GM18502 (cell line): ENCODE results near the gene ASRGL1.

Experiments
- ATAC-seq: cut with Tn5 transposase; IDR thresholded peaks from one replicate; pipeline ENCODE4 v1.9.1; 2021; ENCODE audit warnings: mild to moderate bottlenecking; ENCODE audit not compliant: unreplicated experiment, poor library complexity

Gene ASRGL1

DNA sequence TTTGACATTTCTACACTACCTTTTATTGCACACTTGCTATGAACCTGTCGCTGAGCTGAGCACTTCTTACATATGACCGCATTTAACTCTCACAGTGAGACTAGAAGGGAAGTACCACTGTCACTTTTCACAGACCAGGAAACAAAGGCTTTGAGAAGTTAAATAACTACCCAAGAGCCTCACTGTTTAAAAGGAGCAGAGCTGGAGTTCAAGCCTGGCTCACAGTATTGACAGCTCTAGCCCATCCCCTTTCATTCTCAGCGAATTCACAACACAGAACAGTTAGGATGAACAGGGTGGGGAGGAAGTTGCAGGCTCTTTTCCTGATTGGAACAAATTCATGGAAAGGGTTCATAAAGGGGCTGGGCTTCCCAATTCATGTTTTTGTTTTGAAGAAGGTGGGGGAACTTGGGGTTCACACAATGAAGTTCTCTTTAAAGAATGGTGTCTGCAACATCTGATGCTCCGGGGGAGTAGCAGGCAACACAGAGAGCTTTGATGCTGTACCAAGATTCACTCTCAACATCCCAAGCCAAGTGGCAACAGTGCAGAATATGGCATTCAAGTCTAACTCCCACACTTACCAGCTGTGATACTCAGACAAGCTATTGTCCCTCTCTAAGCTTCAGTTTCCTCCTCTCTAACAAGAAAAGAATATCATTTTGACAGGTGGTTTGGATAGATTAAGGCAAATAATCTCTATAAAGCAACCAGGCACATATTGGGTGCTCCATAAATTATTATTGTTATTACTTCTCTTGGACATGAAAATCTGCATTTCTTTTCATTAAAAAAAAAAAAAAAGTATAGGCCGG lies 98.8 kb downstream of the ASRGL1 start:
- no peak for ATAC-seq

DNA sequence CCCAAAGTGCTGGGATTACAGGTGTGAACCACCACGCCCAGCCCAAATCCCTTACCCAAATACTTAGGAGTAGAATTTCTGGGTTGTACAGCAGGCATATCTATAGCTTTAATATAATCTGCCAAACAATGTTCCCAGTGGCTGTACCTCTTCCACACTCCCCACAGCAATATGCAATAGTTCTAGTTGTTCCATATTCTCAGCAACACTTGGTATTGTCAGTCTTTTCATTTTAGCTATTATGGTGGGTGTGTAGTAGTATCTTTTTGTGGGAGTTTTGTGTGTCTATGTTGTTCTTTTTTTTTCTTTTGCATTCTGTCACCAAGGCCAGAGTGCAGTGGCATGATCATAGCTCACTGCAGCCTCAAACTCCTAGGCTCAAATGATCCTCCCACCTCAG lies 100.4 kb downstream of the ASRGL1 start:
- no peak for ATAC-seq

DNA sequence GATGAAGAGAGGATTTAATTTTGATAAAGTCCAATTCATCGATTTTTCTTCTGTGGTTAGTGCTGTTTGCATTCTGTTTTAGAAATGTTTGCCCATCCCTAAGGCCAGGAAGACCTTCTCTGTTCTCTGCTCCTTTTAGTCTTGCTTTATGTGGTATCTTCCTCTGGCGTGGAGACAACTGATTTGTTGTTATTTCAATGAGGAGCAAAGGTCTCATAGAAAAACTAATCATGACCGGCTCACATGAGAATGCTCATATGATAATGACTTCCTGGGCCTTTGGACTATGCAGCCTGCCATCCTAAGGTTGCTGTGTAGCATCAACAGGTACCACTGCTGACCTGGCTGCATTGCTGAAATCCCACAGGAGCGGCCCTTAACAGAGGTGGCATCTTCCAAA lies 101.4 kb downstream of the ASRGL1 start:
- no peak for ATAC-seq

DNA sequence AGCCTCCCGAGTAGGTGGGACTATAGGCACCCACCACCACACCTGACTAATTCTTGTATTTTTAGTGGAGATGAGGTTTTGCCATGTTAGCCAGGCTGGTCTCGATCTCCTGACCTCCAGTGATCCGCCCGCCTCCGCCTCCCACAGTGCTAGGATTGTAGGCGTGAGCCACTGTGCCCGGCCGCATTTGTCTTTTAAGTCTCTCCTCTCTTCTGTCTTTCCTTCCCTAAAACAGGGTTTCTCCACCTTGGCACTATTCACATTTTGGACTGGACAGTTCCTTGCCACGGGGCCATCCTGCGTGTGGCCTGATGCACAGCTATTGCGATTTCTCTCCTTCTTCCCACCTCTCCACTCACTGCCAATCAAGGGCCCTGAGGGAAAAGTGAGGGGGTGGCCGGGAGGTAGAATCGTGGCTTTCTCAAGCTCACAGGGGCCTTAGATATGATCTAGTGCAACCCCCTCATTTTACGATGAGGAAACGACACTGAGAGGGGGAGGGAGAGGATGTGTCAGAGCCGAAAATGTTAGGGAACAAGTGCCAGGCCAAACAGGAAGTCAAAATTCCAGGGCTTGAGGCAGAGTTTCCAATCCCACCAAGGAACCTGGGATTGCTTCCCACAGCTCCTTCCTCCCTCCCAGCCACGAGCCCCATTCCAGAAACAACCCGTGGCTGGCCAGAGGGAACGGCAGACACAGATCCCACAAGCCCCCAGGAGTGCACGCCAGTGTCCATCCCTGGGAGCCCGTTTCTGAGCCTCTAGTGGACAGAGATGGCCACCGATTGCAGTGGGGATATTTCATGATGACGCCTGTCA lies 102.7 kb downstream of the ASRGL1 start:
- no peak for ATAC-seq
